Peyer's patch (tissue), 4 donors: ENCODE data around the gene MED28.

Experiments used
- POLR2A ChIP-seq, 2 donors: fragments of 450-650 bp; IDR thresholded peaks; one replicate each; pipeline ENCODE4 v1.5.1; 2017; ENCODE audit warnings: antibody characterized with exemption in 2 of 2, mild to moderate bottlenecking in 2 of 2, moderate library complexity in 2 of 2
- TF ChIP-seq, protein P1 (sequence below), 6 experiments: fragments of 450-650 bp in 4 of 6; fragments of 200-600 bp in 2 of 6; sonication (generic) in 1 of 6; IDR thresholded peaks; one replicate each; pipeline ENCODE4 v1.5.1; 2017 to 2019; ENCODE audit warnings: antibody characterized with exemption in 6 of 6, mild to moderate bottlenecking in 3 of 6, moderate library complexity in 1 of 6

DNA sequence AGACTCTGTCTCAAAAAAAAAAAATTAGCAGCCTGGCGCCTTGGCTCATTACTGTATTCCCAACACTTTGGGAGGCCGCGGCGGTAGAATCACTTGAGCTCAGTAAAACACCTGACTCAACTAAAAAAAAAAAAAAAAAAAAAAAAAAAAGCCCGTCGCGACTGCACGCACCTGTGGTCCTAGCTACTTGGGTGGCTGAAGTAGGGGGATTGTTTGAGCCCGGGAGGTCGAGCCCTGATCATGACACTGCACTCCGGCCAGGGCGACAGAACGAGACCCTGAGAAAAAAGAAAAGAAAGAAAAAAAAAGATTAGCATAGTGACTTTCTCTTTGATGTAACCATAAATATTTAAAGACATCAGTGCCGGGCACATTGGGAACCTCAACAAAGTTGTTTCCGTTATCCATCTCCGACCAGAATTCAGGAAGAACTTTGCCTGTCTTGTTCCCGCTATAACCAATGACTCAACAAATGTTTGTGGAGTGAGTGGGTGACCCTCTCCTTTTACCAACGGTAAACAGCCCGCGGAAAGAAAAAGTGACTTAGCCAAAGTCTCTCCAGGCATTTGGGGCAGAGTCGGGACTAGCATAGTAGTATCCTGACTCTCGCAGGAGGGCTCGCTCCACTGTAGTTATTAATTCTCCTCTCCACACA, 553 bp upstream of the MED28 start:
- TF ChIP-seq, protein P1, sequence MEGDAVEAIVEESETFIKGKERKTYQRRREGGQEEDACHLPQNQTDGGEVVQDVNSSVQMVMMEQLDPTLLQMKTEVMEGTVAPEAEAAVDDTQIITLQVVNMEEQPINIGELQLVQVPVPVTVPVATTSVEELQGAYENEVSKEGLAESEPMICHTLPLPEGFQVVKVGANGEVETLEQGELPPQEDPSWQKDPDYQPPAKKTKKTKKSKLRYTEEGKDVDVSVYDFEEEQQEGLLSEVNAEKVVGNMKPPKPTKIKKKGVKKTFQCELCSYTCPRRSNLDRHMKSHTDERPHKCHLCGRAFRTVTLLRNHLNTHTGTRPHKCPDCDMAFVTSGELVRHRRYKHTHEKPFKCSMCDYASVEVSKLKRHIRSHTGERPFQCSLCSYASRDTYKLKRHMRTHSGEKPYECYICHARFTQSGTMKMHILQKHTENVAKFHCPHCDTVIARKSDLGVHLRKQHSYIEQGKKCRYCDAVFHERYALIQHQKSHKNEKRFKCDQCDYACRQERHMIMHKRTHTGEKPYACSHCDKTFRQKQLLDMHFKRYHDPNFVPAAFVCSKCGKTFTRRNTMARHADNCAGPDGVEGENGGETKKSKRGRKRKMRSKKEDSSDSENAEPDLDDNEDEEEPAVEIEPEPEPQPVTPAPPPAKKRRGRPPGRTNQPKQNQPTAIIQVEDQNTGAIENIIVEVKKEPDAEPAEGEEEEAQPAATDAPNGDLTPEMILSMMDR (IDR thresholded peaks at IDR 0.05) = no peak
- no peak for TF ChIP-seq POLR2A (IDR thresholded peaks at IDR 0.05)
